Right lobe of liver (tissue), 6 donors: ENCODE results near the gene ENTPD8. TPM values are rescaled to one million over a fixed set of nuclear protein-coding genes. Genes with fewer than 3 reads are reported as not detected.

Experiments used
- ATAC-seq, 4 donors: fragments of 200-7000 bp; cut with Tn5 transposase; one replicate each; pipeline ENCODE4 v1.9.1; 2020; ENCODE audit warnings: mild to moderate bottlenecking in 4 of 4, moderate library complexity in 4 of 4
- DNase-seq, 3 donors: peaks; one replicate each; pipeline ENCODE4 v3.0.0-alpha.2; 2020
- H3K27ac ChIP-seq, 3 donors: fragments of 200-600 bp; one replicate each; pipeline ENCODE4 v1.8.0; 2022
- H3K27me3 ChIP-seq, 2 donors: fragments of 200-600 bp; one replicate each; pipeline ENCODE4 v1.8.0; 2022
- H3K36me3 ChIP-seq, 4 donors: fragments of 200-600 bp; sonication (generic) in 1 of 4; one replicate each; pipeline versions ENCODE4 v1.5.1 to v1.8.0; 2017 to 2022; ENCODE audit warnings: control low read depth in 1 of 4
- H3K4me1 ChIP-seq, 4 donors: fragments of 200-600 bp; sonication (generic) in 1 of 4; one replicate each; pipeline versions ENCODE4 v1.5.1 to v1.8.0; 2017 to 2022; ENCODE audit warnings: control low read depth in 1 of 4
- H3K4me3 ChIP-seq, 3 donors: fragments of 200-600 bp; one replicate each; pipeline ENCODE4 v1.8.0; 2022
- H3K9me3 ChIP-seq, 4 donors: fragments of 200-600 bp; sonication (generic) in 1 of 4; one replicate each; pipeline versions ENCODE4 v1.5.1 to v1.8.0; 2017 to 2022; ENCODE audit warnings: control low read depth in 1 of 4
- CTCF ChIP-seq, 4 donors: fragments of 200-600 bp in 3 of 4; fragments of 450-650 bp in 1 of 4; IDR thresholded peaks; one replicate each; pipeline versions ENCODE4 v1.5.1 to v1.8.0; 2016 to 2022; ENCODE audit warnings: antibody characterized with exemption in 4 of 4, mild to moderate bottlenecking in 2 of 4
- POLR2A ChIP-seq: fragments of 450-650 bp; IDR thresholded peaks from one replicate; pipeline ENCODE4 v1.6.1; 2017; ENCODE audit warnings: antibody characterized with exemption, mild to moderate bottlenecking
- WGBS: methylation state at CpG from one replicate; pipeline ENCODE4 v1.1.6; 2018; ENCODE audit warnings: low coverage, low lambda C conversion rate; ENCODE audit not compliant: insufficient coverage; ENCODE audit errors: missing lambda C conversion rate; 5-methylcytosine and 5-hydroxymethylcytosine counted together
- intact Hi-C, 2 donors: fragments of 100-400 bp; cut with DNase I; formaldehyde crosslinking; loops; one replicate each; pipeline versions ENCODE4 v1.11.2 to v1.14.1; 2022
- total RNA-seq, 6 experiments: library from RNA; depleted of rRNA in 2 of 6; stranded (reverse); fragments of >200 nt in 2 of 6; fragmentation: NEBNext Ultra II Directional in 3 of 6; extraction: Animal tissue kit (Norgen Biotek cat#: 25700) in 3 of 6; gene quantifications; one replicate each; pipeline versions ENCODE4 v1.1.0 to v1.2.4, GENCODE V29; 2016 to 2023
- donor health status: DM: no; HTN: yes; CAD: no.
- donor health status: DM: no; HTN: no; CAD: no.
- donor health status: DM: no; HTN: no; CAD: no.
- donor health status: DM: no; HTN: yes; CAD: no.
- donor health status: DM: no; HTN: yes; CAD: no.

The ENTPD8 gene
- total RNA-seq, 6 experiments from 2014 or later, result 3.3 to 11.5 (median 7.5) TPM

DNA sequence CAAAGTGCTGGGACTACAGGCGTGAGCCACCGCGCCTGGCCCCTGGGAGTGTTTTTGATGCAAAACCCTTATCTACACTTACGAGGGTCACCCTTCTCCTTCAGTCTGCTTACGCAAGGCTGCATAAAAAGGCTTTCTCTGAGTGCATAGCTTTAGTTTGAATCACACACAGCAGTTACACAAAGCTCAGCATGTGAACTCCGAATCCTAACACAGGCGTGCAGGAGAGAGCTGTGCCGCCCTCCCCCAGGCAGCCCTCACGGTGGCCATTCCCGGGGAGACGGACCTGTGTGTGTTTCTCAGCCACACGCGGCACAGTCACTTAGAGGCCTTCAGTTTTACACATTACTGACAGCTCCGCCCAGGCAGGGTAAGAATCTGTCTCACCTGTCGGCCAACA is 44.9 kb downstream of the ENTPD8 start:
- no peaks in the 10 kb centered on the region for H3K27me3 ChIP-seq
- no peaks in the 10 kb centered on the region for H3K36me3 ChIP-seq
- H3K9me3 ChIP-seq, result no peaks in the 10 kb centered on the region
- H3K4me3 ChIP-seq, result no peak overlapping the region
- peaks cover 0 to 12% (median 0%) of the 10 kb centered on the region in 4 donors for H3K4me1 ChIP-seq
- ATAC-seq (no peak), DNase-seq (no peak)
- TF ChIP-seq POLR2A, result no peak
- no peak for TF ChIP-seq CTCF (IDR thresholded peaks at IDR 0.05)
- H3K27ac ChIP-seq, result no peak overlapping the region
- WGBS, result 80% methylated on average over 9 of the region's 15 CpGs
- intact Hi-C loops, result loop anchor here in 1 of 2 donors (10.0 kb wide), 1 partner anchor 301 kb away; no protein-coding TSS in a partner anchor

- intact Hi-C loops, result loop anchor here in 1 of 2 donors (10.0 kb wide), 1 partner anchor 301 kb away; no protein-coding TSS in a partner anchor
- no peaks in the 10 kb centered on the region for H3K27me3 ChIP-seq
- no peaks in the 10 kb centered on the region for H3K36me3 ChIP-seq
- no peaks in the 10 kb centered on the region for H3K9me3 ChIP-seq
- TF ChIP-seq CTCF (IDR thresholded peaks at IDR 0.05), result no peak
- no peak for TF ChIP-seq POLR2A
- DNase-seq, result no peak
- no peak for ATAC-seq
- WGBS, result 100% methylated on average over 1 of the region's 11 CpGs
- H3K4me3 ChIP-seq, result no peak overlapping the region
- no peak overlapping the region for H3K27ac ChIP-seq
- peaks cover 0 to 12% (median 0%) of the 10 kb centered on the region in 4 donors for H3K4me1 ChIP-seq
These were observed 45.5 kb downstream of the ENTPD8 start for GRCh38 chr9:137395666-137396010.

GRCh38 chr9:137394866-137395665 is 46.1 kb downstream of the ENTPD8 start:
- intact Hi-C loops, result loop anchor here in 1 of 2 donors (10.0 kb wide), 1 partner anchor 300 kb away; no protein-coding TSS in a partner anchor
- no peak for TF ChIP-seq POLR2A
- TF ChIP-seq CTCF (IDR thresholded peaks at IDR 0.05), result no peak
- DNase-seq, result no peak

DNA sequence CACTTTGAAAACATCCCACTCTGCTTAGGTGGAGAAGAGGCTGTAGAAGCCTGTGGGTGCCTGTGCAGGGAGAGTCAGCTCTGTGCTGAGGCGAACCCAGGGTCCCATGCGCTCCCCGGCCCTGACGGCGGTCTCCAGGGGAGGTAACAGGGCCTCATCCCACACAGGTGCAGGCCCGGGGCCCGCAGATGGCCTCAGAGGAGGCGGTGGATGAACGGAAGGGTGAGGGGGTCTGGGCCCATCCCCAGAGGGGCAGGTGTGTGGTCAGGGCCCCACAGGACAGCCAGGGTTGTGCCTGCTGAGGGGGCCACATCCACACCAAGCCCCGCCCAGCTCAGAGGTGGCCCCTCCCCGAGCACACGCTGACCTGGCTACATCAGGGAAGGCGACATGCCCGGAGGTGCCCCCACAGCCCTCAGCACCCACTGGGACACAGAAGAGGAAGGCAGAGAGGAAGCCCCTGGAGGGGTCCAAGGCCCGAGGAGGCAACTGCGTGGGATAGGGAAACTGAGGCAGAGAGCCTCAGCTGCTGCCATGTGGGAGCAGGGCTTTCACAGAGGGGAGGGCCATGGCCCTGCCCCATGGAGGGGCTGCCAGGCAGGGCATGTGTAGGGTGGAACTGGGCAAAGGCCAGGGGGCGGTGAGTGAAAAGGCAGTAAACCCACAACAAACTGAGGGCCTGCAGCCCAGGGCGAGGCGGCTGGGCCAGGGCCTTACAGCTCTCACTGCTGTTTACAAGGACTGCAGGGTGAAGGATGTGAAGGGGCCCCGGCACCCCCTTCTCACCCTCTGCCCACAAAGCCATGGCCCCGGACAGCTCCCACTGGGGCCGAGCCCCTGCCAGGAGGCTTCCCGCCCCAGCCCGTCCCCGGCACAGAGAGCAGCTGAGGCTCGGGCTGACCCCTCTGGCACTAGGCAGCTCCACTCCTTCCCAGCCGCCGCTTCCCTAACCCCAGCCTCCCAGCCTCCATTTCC is 47.7 kb downstream of the ENTPD8 start:
- DNase-seq, result no peak
- intact Hi-C loops, result loop anchor here in 1 of 2 donors (10.0 kb wide), 1 partner anchor 299 kb away; no protein-coding TSS in a partner anchor

More at GRCh38 chr9:137394866-137395665, 46.1 kb downstream of the ENTPD8 start:
- ATAC-seq, result no peak
- Histone ChIP-seq H3K9me3 (no peaks in the 10 kb centered on the region), H3K27me3 (no peaks in the 10 kb centered on the region), H3K27ac (no peak overlapping the region), H3K4me1 (peaks cover 0 to 7% (median 0%) of the 10 kb centered on the region in 4 donors), H3K36me3 (no peaks in the 10 kb centered on the region), H3K4me3 (no peak overlapping the region)
- WGBS, result 93% methylated on average over 3 of the region's 36 CpGs

More for the DNA sequence above, 47.7 kb downstream of the ENTPD8 start:
- ATAC-seq, result no peak
- H3K4me1 ChIP-seq, result no peaks in the 10 kb centered on the region
- no peak for TF ChIP-seq POLR2A
- no peak for TF ChIP-seq CTCF (IDR thresholded peaks at IDR 0.05)
- no peaks in the 10 kb centered on the region for H3K27me3 ChIP-seq
- H3K4me3 ChIP-seq, result no peak overlapping the region
- WGBS, result 100% methylated on average over 5 of the region's 28 CpGs
- no peaks in the 10 kb centered on the region for H3K36me3 ChIP-seq
- no peaks in the 10 kb centered on the region for H3K9me3 ChIP-seq
- H3K27ac ChIP-seq, result no peak overlapping the region
